SK-N-SH (cell line): Measurements from ENCODE around the gene NHS. TPM values are rescaled to one million over a fixed set of nuclear protein-coding genes. Genes with fewer than 3 reads are reported as not detected.

ENCODE experiments used
- CTCF ChIA-PET: fragments of 300-600, 350-600 bp; formaldehyde crosslinking; extraction: SDS; loops from one replicate; lab custom pipeline; 2021; lab: Yijun Ruan, JAX
- POLR2A ChIA-PET: fragments of 350-600 bp; sonication (Branson Sonifier 250); formaldehyde crosslinking; extraction: SDS; loops from one replicate; lab custom pipeline; 2020; ENCODE audit warnings: antibody characterized with exemption, inconsistent platforms; lab: Yijun Ruan, JAX
- DNase-seq: peaks from one replicate; pipeline ENCODE4 v3.0.0; 2012
- H2AFZ ChIP-seq: fragments of 200-600 bp; sonication (generic); 2 replicates; pipeline ENCODE4 v1.8.1; 2016; ENCODE audit warnings: antibody characterized with exemption, mild to moderate bottlenecking, low read depth
- H3F3A ChIP-seq: fragments of 200-600 bp; sonication (generic); replicated peaks from 2 replicates; pipeline ENCODE3; 2016; ENCODE audit warnings: antibody characterized with exemption, mild to moderate bottlenecking; ENCODE audit not compliant: insufficient read depth
- H3K27ac ChIP-seq, 2 experiments: fragments of 200-500 bp in 1 of 2; fragments of 200-600 bp in 1 of 2; sonication (Bioruptor generic) in 1 of 2; sonication (generic), shearing (Covaris generic) in 1 of 2; 2 replicates each; pipeline versions ENCODE4 v1.5.1 to v1.6.1; 2014 to 2016; ENCODE audit warnings: low read depth in 2 of 2, inconsistent platforms in 1 of 2, low read length in 1 of 2, mild to moderate bottlenecking in 1 of 2, mixed read lengths in 1 of 2
- H3K27me3 ChIP-seq: fragments of 200-600 bp; sonication (generic), shearing (Covaris generic); 2 replicates; pipeline ENCODE4 v1.6.1; 2016; ENCODE audit warnings: mixed run types; ENCODE audit not compliant: insufficient read depth
- H3K36me3 ChIP-seq, 2 experiments: fragments of 200-500 bp in 1 of 2; fragments of 200-600 bp in 1 of 2; sonication (Bioruptor generic) in 1 of 2; sonication (generic) in 1 of 2; replicated peaks in 1 of 2; 2 replicates each; pipeline versions ENCODE3 to v1.5.1; 2014 to 2016; ENCODE audit warnings: low read length in 1 of 2, mild to moderate bottlenecking in 1 of 2; ENCODE audit not compliant: insufficient read depth in 2 of 2, control insufficient read depth in 1 of 2
- H3K4me1 ChIP-seq, 2 experiments: fragments of 200-500 bp in 1 of 2; fragments of 200-600 bp in 1 of 2; sonication (Bioruptor generic) in 1 of 2; sonication (generic), shearing (Covaris generic) in 1 of 2; 2 replicates each; pipeline versions ENCODE4 v1.5.1 to v1.6.1; 2014 to 2016; ENCODE audit warnings: low read depth in 1 of 2, low read length in 1 of 2, mixed run types in 1 of 2; ENCODE audit not compliant: insufficient read depth in 2 of 2, control insufficient read depth in 1 of 2
- H3K4me2 ChIP-seq: fragments of 200-600 bp; sonication (generic), shearing (Covaris generic); 2 replicates; pipeline ENCODE4 v1.6.1; 2017; ENCODE audit warnings: mixed run types
- H3K4me3 ChIP-seq, 2 experiments: fragments of 200-500 bp in 1 of 2; fragments of 200-600 bp in 1 of 2; sonication (Bioruptor generic) in 1 of 2; sonication (generic), shearing (Covaris generic) in 1 of 2; 2 replicates each; pipeline versions ENCODE4 v1.5.1 to v1.8.1; 2014 to 2016; ENCODE audit warnings: low read depth in 2 of 2, inconsistent platforms in 1 of 2, low read length in 1 of 2, mild to moderate bottlenecking in 1 of 2, mixed read lengths in 1 of 2, moderate library complexity in 1 of 2
- H3K79me2 ChIP-seq: fragments of 200-600 bp; sonication (generic); 2 replicates; pipeline ENCODE4 v1.8.1; 2017; ENCODE audit warnings: mild to moderate bottlenecking; ENCODE audit not compliant: insufficient read depth
- H3K9ac ChIP-seq: fragments of 200-600 bp; sonication (generic); 2 replicates; pipeline ENCODE4 v1.6.1; 2017; ENCODE audit warnings: mixed run types
- H3K9me2 ChIP-seq: fragments of 200-600 bp; sonication (generic); 2 replicates; pipeline ENCODE4 v1.6.1; 2017; ENCODE audit warnings: mixed run types
- H3K9me3 ChIP-seq: fragments of 200-600 bp; sonication (generic); 2 replicates; pipeline ENCODE4 v1.6.1; 2017; ENCODE audit warnings: mixed run types, mild to moderate bottlenecking, moderate library complexity
- H4K20me1 ChIP-seq: fragments of 200-600 bp; sonication (generic); 2 replicates; pipeline ENCODE4 v1.6.1; 2017; ENCODE audit warnings: mild to moderate bottlenecking, mixed run types; ENCODE audit not compliant: insufficient read depth
- CHD2 ChIP-seq: fragments of 150-350 bp; IDR thresholded peaks from 2 replicates; pipeline ENCODE4 v1.6.1; 2018; ENCODE audit warnings: low read length; ENCODE audit not compliant: partially characterized antibody
- EZH2phosphoT487 ChIP-seq: fragments of 200-600 bp; sonication (generic); IDR thresholded peaks from 2 replicates; pipeline ENCODE4 v1.6.1; 2017; ENCODE audit warnings: low read depth, mixed run types, mild to moderate bottlenecking, antibody characterized with exemption, moderate library complexity, borderline replicate concordance
- FOSL2 ChIP-seq: IDR thresholded peaks from 2 replicates; pipeline ENCODE4 v1.4.0; 2012; ENCODE audit warnings: low read depth, mild to moderate bottlenecking, moderate library complexity, borderline replicate concordance
- FOXM1 ChIP-seq: IDR thresholded peaks from 2 replicates; pipeline ENCODE4 v1.4.0; 2012; ENCODE audit warnings: low read depth, mild to moderate bottlenecking
- RCOR1 ChIP-seq: fragments of 150-350 bp; IDR thresholded peaks from 2 replicates; pipeline ENCODE4 v1.6.1; 2017; ENCODE audit warnings: antibody characterized with exemption, low read length
- RXRA ChIP-seq: IDR thresholded peaks from 2 replicates; pipeline ENCODE4 v1.4.0; 2012; ENCODE audit warnings: low read depth, mild to moderate bottlenecking, borderline replicate concordance
- SIN3A ChIP-seq: IDR thresholded peaks from 2 replicates; pipeline ENCODE4 v1.6.1; 2012; ENCODE audit warnings: low read depth, mild to moderate bottlenecking, low read length, moderate library complexity, borderline replicate concordance
- TCF12 ChIP-seq: IDR thresholded peaks from 2 replicates; pipeline ENCODE4 v1.4.0; 2012
- YY1 ChIP-seq: IDR thresholded peaks from 2 replicates; pipeline ENCODE4 v1.4.0; 2012; ENCODE audit warnings: low read depth, mild to moderate bottlenecking
- WGBS: methylation state at CpG from one replicate; pipeline ENCODE4 v1.1.6; 2017; ENCODE audit warnings: low lambda C conversion rate; 5-methylcytosine and 5-hydroxymethylcytosine counted together
- polyA plus RNA-seq, 3 experiments: library from polyadenylated mRNA; depleted of rRNA; stranded (reverse); fragments of >200 nt; gene quantifications; 2 replicates each; pipeline ENCODE4 v1.2.3, GENCODE V29; 2012

Gene NHS
- polyA plus RNA-seq, 1 of the 3 experiments (the other 2 are of a cell fraction), result 1.0 TPM

DNA sequence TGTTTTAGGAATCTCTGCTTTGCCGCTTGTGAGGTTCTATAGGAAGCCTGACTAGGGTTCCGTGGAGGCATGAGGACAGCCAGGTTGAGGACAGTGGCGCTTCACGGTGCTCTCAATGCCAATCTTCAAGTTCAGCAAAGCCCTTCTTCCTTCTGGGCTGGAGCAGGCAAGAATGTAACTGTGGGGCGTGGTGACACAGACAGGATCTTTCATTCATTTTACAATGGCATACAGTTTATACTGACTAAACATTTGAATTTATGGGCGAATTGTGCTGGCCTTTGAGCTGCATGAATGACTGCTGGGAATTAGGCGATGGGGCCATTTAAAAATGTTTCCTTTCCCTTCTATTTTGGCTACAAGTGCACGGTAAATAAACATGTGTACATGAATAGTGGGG lies 2.9 kb upstream of the NHS start:
- Histone ChIP-seq H3K4me2 (no peak overlapping the region), H3K9ac (no peak overlapping the region), H3K79me2 (peaks cover 6% of the 10 kb centered on the region; the same call in 1 of the 2 replicates), H3K4me1 (peaks cover 0 to 8% of the 10 kb centered on the region in 2 experiments; a peak in 1 of 4 replicates), H4K20me1 (no peaks in the 10 kb centered on the region), H3K36me3 (no peaks in the 10 kb centered on the region), H2AFZ (no peak overlapping the region), H3F3A (no peaks in the 10 kb centered on the region), H3K27me3 (peaks cover 4% of the 10 kb centered on the region; the same call in 1 of the 2 replicates), H3K9me2 (no peaks in the 10 kb centered on the region), H3K4me3 (no peak overlapping the region), H3K27ac (no peak overlapping the region), H3K9me3 (no peaks in the 10 kb centered on the region)
- POLR2A ChIA-PET, result no interaction called here
- TF ChIP-seq EZH2phosphoT487 (no peak), FOXM1 (no peak)
- no peak for DNase-seq
- CTCF ChIA-PET, result interaction anchor here (0.6 to 1.9 kb wide), 3 partner anchors 11 to 152 kb away, joined by 3 to 5 read pairs (median 4); no protein-coding TSS in a partner anchor
- 36% methylated on average over 8 of the region's 8 CpGs for WGBS

DNA sequence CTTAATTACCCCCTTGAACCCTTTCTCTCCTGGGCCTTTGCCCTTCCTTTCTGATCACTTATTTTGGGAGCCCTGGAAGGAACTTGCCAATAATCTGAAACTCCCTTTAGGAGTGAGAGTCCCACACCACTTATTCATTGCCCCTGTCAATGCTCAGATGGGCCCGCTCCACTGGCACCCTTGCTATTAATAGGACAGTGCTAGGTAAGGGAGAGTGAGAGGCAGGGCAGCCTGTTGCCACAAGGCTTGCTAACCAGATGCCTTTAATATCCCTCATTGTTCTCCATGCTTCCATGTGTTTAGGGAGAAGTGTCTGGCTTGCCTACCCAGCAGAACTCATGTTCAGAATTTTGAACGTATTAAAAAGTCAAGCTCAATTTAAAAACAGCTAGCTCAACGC lies 1.7 kb upstream of the NHS start:
- no peaks in the 10 kb centered on the region for H3F3A ChIP-seq
- DNase-seq, result no peak
- no peak overlapping the region for H3K27ac ChIP-seq
- WGBS, result 52% methylated on average over 3 of the region's 3 CpGs
- CTCF ChIA-PET, result interaction anchor here (1.4 to 1.9 kb wide), 3 partner anchors 12 to 218 kb away, joined by 3 to 5 read pairs (median 4); no protein-coding TSS in a partner anchor
- H3K9me3 ChIP-seq, result no peaks in the 10 kb centered on the region
- POLR2A ChIA-PET, result no interaction called here
- peaks cover 0 to 10% of the 10 kb centered on the region in 2 experiments; a peak in 1 of 4 replicates for H3K4me1 ChIP-seq
- H2AFZ ChIP-seq, result no peak overlapping the region
- H3K79me2 ChIP-seq, result peaks cover 8% of the 10 kb centered on the region
- H3K36me3 ChIP-seq, result no peaks in the 10 kb centered on the region
- no peaks in the 10 kb centered on the region for H3K9me2 ChIP-seq
- no peak overlapping the region for H3K4me2 ChIP-seq
- H3K4me3 ChIP-seq, result no peak overlapping the region
- no peak for TF ChIP-seq SIN3A
- no peak for TF ChIP-seq FOXM1
- no peak for TF ChIP-seq CHD2
- H3K27me3 ChIP-seq, result peaks cover 4% of the 10 kb centered on the region; the same call in 1 of the 2 replicates
- no peak overlapping the region for H3K9ac ChIP-seq
- no peaks in the 10 kb centered on the region for H4K20me1 ChIP-seq

DNA sequence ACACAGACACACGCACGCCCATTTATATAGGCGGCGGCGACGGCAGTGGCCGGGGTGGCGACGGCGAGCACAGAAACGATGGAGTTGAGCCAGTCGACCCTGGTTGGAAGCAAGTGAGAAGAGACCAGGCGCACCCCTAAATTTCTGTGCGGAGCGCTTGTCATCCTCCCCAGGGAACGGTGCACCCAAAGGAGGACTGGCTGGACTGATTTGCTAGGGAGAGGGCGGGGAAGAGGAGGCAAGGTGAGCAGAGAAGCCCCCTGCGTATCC lies 302 bp downstream of the NHS start:
- Histone ChIP-seq H3F3A (no peaks in the 10 kb centered on the region), H3K27me3 (peaks cover 4% of the 10 kb centered on the region; the same call in 1 of the 2 replicates), H3K4me2 (peak overlapping the region; percentile 83), H4K20me1 (no peaks in the 10 kb centered on the region), H3K9me2 (no peaks in the 10 kb centered on the region), H3K9me3 (no peaks in the 10 kb centered on the region), H3K4me1 (peaks cover 0 to 10% of the 10 kb centered on the region in 2 experiments; a peak in 1 of 4 replicates), H3K27ac (no peak overlapping the region), H2AFZ (peak overlapping the region; percentile 41; the same call in 1 of the 2 replicates), H3K36me3 (no peaks in the 10 kb centered on the region), H3K9ac (peak overlapping the region; percentile 58; the same call in 1 of the 2 replicates), H3K4me3 (peak overlapping the region; percentile 53 to 59), H3K79me2 (peaks cover 16% of the 10 kb centered on the region)
- DNase-seq, result no peak
- ChIA-PET POLR2A (no interaction called here), CTCF (interaction anchor here (1.1 to 1.4 kb wide), 3 partner anchors 32 to 492 kb away, joined by 3 read pairs; no protein-coding TSS in a partner anchor)
- TF ChIP-seq RXRA (no peak), TCF12 (no peak), RCOR1 (no peak), FOSL2 (no peak), YY1 (no peak)
- WGBS, result 23% methylated on average over 18 of the region's 18 CpGs
